Measurements from ENCODE around the gene HENMT1.

DNA sequence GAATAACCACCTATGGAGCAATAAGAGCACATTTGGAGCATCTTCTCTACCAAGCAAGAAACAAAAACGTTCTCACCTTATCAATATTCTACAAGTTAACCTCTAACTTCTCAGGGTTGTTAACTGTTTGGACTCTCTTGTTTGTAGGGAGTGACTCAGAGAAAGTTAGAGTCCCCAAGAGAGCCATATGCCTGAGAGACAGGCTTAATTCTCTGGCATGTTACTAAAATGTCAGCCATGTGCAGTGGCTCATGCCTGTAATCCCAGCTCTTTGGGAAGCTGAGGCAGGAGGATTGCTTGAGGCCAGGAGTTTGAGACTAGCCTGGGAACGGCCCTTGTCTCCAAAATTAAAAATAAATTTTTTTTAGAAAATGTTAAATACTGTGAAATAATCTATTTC lies 4.2 kb upstream of the HENMT1 start:
- TF ChIP-seq, protein P1, sequence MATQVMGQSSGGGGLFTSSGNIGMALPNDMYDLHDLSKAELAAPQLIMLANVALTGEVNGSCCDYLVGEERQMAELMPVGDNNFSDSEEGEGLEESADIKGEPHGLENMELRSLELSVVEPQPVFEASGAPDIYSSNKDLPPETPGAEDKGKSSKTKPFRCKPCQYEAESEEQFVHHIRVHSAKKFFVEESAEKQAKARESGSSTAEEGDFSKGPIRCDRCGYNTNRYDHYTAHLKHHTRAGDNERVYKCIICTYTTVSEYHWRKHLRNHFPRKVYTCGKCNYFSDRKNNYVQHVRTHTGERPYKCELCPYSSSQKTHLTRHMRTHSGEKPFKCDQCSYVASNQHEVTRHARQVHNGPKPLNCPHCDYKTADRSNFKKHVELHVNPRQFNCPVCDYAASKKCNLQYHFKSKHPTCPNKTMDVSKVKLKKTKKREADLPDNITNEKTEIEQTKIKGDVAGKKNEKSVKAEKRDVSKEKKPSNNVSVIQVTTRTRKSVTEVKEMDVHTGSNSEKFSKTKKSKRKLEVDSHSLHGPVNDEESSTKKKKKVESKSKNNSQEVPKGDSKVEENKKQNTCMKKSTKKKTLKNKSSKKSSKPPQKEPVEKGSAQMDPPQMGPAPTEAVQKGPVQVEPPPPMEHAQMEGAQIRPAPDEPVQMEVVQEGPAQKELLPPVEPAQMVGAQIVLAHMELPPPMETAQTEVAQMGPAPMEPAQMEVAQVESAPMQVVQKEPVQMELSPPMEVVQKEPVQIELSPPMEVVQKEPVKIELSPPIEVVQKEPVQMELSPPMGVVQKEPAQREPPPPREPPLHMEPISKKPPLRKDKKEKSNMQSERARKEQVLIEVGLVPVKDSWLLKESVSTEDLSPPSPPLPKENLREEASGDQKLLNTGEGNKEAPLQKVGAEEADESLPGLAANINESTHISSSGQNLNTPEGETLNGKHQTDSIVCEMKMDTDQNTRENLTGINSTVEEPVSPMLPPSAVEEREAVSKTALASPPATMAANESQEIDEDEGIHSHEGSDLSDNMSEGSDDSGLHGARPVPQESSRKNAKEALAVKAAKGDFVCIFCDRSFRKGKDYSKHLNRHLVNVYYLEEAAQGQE (IDR thresholded peaks at IDR 0.05; ENCODE audit: insufficient read depth in 1 of 2, low read depth in 2 of 2, low read length in 1 of 2): no peak
- TF ChIP-seq, protein P2, sequence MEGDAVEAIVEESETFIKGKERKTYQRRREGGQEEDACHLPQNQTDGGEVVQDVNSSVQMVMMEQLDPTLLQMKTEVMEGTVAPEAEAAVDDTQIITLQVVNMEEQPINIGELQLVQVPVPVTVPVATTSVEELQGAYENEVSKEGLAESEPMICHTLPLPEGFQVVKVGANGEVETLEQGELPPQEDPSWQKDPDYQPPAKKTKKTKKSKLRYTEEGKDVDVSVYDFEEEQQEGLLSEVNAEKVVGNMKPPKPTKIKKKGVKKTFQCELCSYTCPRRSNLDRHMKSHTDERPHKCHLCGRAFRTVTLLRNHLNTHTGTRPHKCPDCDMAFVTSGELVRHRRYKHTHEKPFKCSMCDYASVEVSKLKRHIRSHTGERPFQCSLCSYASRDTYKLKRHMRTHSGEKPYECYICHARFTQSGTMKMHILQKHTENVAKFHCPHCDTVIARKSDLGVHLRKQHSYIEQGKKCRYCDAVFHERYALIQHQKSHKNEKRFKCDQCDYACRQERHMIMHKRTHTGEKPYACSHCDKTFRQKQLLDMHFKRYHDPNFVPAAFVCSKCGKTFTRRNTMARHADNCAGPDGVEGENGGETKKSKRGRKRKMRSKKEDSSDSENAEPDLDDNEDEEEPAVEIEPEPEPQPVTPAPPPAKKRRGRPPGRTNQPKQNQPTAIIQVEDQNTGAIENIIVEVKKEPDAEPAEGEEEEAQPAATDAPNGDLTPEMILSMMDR (IDR thresholded peaks at IDR 0.05): no peak

Data from Panc1 (cell line).